HPDE6-E6E7 (cell line): ENCODE data around the gene C10orf120.
A peak's percentile ranks its signal among the peaks of the same experiment; 100 is the strongest.

Experiments used
- DNase-seq: peaks from one replicate; pipeline ENCODE4 v3.0.0; 2011; ENCODE audit warnings: missing footprints; ENCODE audit errors: extremely low spot score

Gene C10orf120

DNA sequence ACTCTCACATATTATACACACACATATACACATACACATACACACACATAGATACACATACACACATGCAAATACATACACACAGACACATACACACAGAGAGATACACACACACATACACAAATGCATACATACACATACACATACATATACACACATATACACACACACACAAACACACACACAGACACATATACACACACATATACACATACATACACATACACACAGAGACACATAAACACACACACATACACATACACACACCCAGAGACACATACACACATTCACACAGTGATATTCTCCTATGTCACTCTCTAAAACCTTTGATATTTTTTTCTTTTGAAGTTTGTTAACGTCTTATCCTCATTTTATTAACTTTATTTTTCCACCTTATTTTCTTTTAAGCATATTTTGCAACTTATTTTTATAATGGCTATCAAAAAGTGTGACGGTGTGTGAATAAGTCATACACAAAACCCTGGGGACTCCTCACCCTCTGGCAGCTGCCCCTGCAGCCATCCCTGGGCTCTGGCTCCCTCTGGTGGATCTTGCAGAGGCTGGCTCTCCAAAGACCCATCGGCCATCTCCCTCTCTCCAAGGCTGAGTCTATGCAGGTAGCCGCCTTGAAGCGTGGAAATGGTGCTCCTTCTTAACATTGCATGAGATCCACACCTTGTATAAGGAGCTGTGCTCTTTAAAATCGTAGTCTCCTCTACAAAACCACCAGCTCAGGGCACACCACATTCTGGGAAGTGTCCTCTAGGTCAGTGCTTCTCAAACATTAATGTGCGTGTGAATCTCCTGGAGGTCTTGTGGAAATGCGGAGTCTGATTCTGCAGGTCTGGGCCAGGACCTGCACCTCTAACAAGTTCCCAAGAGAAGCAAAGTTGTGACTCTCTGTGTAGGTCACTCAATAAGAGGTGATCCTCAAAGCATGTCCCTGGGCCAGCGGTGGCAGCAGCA, 4.1 kb upstream of the C10orf120 start:
- DNase-seq: peak; percentile 79

DNA sequence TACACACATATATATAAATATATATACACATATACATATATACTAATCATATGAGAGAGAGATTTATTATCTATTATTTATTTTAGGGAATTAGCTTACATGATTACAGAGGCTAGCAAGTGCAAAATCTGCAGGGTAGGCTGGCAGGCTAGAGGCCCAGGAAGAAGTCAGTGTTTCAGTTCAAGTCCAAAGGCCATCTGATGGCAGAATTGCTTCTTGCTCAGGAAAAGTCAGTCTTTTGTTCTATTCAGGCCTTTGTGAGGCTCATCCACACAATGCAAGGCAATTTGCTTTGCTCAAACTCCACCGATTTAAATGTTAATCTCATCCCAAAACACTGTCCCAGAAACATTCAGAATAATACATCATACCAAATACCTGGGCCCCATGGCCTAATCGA, 2.6 kb upstream of the C10orf120 start:
- DNase-seq: no peak

DNA sequence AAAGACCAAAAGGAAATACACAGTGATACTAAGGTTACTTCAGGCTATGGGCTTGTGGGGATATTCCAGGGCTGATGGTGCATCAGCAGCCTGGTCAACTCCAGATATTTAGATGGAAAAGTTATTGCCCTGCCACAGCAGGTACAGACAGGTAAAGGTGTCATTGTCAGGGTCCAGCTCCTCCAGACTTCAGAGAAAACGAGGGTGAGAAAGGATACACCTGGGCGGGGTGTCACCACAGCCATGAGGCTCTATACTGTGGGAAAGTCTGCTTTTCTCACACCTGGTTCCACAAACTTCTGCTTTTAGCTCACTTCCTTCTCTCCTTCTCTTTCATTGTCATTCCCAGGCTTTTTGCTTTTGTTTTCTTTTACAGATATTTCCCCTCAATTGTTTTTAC, 2.0 kb upstream of the C10orf120 start:
- DNase-seq: no peak

DNA sequence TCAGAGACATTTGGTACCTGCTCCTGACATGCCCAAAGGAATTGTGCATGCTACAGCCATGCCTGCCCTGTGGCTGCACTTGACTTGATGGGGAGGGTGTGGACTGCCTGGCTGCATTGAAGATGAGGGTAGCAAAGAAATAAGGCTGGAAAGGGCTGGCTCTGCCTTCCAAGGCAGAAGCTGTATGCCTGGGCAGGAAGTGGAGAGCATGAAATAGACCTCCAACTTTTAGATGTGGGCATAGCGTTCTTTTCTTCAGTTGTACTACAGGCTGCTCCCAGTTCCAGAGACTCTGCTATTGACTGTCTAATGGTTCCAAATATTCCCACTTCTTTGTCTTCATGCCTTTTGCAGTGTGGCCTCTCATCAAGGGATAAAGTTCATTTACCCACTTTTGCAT, 3.0 kb downstream of the C10orf120 start:
- no peak for DNase-seq

DNA sequence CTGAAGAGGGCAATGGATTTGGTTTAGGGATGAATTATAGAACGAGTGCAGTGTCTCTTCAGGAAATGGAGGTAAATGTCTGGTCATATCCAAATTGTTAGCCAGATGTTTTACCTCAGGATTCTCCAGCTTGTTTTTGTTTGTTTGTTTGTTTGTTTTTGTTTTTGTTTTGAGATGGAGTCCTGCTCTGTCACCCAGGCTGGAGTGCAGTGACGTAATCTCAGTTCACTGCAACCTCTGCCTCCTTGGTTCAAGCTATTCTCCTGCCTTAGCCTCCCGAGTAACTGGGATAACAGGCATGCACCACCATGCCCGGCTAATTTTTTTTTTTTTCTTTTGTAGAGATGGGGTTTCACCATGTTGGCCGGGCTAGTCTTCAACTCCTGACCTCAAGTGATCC, 6.9 kb downstream of the C10orf120 start:
- DNase-seq: no peak

DNA sequence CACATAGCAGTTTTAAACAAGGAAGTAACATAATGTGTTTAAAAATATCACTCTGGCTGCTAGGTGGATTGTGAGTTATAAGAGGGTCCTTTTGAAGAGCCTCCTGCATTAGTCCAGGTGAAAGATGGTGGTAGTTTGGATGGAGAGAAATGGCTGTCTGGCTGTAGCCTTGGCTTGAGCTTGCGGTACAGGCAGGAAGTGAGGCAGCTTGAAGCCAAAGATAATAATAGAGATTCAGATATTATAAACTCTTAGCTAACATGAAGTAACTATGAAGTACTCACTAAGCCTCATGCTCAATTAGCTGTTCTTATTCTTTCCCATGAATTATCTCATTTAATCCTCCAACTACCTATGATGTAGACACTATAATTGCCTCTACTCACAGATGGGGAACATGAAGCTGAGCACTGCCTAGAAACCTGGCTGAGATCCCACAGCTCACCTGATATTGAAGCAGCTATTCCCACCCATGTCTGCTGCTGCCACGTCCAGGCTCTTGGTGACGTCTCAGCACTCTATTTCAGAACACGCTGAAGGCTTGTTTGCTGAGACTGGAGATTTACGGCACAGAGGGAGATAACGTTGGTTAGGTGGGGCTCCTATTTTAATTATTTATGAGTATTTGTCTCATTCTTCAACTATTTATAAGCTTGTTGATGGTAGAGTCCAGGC, 10.4 kb downstream of the C10orf120 start:
- DNase-seq: no peak

DNA sequence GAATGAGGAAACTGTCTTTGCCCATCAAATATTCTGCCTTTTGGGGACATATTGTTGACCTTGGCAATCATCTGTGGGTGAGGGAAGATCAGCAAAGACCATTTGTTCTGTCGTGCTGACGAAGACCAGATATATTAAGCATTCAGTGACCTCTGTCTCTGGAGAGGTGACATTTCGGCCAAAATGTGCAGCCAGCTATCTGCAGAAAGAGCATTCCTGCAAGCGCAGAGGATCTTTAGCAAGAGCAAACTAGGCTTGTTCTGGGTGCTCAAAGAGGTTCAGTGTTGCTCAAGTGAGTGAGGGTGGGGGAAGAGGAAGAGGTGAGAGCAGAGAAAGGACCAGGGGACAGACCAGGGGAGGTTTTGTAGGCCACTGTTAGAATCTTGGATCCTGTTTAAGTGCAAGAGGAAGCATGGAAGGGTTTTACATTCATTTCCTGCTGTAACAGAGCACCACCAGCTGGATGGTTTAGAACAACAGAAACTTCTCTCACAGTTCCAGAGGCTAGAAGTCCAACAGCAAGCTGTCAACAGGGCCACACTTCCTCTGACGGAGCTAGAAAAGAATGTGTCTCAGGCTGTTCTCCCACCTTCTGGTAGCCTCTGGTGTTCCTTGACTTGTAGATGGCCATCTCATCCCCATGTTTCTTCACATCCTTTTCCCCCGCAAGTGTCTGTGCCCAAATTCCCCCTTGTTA, 11.2 kb downstream of the C10orf120 start:
- no peak for DNase-seq

DNA sequence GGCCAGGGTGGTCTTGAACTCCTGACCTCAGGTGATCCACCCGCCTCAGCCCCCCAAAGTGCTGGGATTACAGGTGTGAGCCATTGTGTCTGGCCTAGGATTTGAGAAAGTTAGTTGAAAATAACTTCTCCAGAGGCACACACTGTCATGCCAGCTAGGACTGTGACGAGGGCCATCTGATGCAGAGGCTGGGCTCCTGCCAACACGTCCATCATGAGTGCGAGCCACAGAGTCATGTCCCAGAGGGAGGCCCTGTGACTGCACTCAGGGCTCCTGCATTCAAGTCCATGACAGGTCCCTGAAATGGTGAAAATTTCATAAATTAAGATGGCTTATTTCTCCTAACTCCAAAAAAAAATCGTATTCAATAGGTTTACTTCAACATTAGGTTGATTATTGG, 17.1 kb downstream of the C10orf120 start:
- DNase-seq: no peak

DNA sequence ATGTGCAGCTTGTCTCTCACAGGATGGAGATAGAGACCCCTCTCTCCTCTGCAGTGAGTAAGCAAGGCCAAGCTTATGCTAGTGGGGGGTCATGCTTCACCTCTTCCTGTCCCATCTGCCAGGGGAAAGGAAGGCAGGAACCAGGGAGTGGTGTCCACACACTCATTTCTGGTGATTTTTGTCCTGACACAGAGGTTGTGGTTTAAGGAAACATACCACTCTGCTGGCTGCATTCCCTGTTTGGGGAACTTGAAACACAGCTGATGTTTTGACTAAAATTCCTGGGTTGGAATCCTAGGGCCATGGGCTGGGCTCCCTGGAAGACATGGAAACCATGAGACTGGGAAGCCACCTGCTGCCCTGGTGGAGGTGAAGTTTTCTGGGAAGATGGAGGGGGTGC, 21.4 kb downstream of the C10orf120 start:
- no peak for DNase-seq

DNA sequence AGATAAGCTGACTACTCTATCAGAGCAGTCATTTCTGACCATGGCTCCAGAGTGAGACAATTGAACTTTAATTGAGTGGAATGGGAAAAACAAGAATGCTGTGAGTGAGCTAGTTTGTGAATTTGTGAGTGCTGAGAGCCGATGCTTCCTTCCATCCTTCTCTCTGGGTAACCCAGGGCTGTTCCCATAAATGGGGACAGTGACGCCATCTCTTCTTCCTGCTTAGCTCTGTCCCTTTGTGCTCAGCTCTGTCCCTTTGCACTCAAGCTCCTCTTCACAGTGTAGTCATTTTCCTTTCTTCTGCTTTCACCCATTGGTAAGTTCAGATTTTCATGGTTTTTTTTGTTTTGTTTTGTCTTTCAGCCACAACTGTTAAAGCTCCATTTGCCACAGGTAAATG, 24.4 kb downstream of the C10orf120 start:
- DNase-seq: no peak

DNA sequence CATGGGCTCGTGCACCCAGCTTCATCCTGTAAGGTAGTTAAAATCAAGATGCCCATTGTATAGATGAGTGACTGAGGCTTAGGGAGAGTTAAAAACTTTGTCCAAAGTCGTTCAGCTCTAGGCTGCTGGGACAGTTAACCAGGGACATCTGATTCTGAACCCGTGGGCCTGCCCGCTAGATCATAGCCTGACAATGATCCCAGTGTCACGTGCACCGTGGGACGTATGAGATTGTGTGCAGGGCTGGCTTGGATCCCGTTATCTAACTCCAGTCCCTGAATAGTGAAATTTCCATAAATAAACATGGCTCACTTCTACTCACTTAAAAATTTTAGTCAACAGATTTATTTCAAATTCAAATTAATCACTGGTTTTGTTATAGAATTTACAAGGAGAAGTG, 24.9 kb downstream of the C10orf120 start:
- no peak for DNase-seq

DNA sequence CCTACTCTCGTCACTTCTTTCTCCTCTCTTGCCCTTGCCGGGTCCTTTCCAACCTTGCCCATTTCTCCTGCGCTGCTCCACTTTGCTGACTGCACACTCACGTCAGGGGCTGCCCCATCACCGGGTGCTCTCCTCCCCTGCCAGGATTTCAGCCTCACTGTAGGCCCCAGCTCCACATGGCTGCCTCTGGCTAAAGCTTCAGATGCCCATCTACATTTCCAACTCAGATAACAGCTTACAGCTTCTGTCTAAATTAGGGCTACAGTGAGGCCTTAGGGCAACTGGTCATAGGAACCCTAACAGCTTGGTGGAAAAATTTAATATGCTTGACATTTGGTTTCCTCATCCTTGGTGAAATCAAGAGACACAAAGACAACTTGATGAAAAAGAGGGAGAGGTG, 25.9 kb downstream of the C10orf120 start:
- no peak for DNase-seq

DNA sequence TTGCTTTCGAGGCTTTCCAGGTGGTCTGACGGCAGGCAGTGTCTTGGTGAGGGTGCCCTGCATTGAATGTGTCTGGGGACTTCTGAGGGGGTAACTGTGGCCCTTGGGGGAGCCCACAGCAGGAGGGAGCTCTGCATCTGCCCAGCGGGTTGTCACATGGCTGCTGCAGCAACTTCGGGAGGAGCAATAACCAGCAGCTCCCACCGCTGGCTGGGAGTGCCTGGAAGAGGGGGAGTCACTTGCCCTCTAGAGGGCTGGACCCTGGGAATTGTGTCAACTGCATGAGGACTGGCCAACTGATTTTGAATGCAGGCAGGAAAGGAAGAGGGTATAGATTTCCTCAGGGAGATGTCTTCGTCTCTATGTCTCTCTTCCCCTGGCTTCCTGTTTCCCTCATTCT, 26.4 kb downstream of the C10orf120 start:
- DNase-seq: no peak

DNA sequence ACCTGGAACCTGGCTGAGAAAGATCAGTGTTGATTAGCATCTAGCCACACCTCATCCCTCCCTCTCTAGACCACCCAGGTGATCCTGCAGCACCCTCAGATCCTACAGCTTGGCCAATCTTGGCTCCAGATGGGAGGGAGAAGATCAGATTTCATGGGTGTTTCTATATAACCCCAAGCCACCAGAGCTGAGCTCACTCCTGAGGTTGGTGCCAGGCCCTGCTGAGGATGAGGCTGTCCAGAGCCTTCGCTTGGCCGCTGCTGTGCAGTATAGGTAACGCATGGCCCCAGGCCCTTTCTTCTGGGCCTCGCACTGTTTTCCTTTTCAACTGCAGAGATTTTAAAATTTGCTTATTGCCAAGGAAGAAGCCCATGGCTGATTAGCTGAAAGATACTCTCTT, 27.0 kb downstream of the C10orf120 start:
- DNase-seq: no peak

DNA sequence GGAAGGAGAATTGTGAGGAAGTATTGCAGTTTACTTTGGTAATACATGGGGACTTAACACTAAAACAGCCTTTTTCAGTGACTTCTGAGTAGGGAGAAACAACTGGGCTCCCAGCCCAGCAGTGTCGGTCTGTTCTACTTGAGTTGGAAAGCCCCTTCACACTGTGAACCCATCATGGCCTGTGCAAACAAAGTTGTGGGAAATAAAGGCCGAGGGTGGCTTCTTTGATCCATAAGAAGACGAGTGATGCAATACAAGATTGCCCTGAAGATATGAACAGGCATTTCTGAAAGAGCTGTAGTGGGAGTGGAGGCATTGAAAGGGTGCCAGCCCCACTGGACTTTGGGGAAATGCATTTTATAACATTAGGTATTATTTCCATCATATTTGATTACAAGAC, 28.3 kb downstream of the C10orf120 start:
- DNase-seq: no peak

DNA sequence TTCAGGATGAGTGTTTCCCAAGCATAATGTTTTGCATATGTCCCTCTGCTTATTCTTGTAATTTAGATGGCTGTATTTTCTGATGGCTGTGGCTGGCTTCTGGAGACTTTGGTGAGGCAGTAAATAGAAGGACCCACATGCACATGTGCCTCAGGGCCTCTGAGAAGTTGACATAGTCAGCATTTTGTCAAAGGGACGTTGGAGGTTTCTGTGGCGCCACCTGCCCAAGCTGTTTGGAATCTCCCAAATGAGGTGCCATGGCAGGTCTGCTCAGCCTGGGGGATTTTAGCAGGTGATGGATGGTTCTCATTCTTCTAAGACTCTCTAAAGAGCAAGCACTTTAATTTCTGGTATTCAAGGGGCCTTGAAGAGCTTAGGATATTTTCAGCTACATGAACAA, 29.8 kb downstream of the C10orf120 start:
- no peak for DNase-seq

DNA sequence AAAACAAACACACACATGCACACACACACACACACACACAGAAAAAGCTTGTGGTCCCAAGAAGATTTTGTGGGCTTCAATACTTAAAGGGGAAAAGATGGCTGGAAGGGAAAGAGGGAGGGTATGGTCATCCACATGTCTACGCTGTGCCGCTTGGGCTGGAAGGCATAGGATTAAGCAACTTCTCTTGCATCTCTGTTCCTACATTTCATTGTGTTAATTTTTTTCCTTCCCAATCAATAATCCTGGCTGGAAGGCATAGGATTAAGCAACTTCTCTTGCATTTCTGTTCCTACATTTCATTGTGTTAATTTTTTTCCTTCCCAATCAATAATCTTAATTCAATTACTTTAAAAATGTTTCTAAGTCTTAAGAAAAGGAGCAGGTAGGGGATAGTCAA, 30.6 kb downstream of the C10orf120 start:
- no peak for DNase-seq

DNA sequence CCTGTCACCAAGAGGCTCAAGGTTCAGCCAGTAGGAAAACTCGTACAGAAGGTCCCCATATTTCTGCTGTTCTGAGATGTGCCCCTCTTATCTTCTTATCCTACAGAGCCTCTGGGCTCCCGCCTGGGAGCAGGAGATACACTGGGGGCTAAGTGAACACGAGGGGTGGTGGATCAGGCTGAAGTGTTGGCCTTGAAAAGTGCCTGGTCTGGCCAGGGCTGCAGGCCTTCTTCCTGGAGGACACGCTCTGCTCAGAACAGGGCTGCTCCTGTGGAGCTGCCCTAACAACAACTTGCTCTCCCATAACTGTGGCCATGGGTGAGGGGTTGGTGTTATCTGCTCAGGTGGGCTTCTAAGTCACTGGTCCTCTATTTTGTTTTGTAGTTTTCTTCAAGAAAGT, 33.7 kb downstream of the C10orf120 start:
- DNase-seq: no peak

DNA sequence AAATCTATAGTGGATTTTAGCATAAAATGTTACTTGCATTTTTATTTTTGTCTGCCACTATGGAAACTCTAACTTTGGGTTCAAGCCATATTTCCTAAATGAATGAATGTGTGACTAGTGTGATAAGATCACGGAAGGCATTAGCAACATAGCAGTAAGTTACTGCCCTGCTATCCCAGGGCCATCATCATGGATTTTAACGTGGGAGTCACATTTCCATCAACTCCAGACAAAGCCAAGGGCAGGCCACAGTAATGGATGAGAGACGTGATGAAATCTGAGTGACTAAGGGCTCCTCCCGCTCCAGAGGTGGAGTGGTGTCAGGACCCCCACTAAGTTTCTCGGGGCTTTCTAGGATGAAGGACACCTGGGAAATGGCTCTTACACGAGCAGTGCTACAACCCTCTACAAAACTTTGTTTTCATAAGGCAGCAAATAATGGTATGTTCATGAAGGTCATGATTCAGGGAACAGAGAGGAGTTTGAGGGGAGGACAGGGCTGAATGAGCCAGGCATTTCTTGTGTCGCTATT, 34.3 kb downstream of the C10orf120 start:
- no peak for DNase-seq

DNA sequence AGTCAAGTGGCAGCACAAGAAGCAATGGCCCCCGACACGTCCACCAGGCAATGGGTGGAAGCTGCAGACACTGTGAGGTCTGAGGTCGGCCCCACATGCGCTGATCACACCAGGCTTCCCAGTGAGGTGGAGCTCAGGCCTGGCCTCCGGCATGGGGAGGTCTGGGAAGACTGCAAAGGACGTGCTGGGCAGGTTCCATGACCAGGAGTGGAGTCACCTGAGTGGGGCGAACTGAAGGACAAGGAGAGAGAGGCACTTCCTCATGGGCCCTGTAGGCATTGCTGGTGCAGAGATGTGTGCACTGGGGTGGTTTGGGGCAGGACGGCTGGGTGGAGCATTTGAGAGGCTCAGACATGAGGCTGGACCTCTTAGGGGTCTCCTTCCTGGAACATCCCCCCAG, 35.1 kb downstream of the C10orf120 start:
- no peak for DNase-seq

DNA sequence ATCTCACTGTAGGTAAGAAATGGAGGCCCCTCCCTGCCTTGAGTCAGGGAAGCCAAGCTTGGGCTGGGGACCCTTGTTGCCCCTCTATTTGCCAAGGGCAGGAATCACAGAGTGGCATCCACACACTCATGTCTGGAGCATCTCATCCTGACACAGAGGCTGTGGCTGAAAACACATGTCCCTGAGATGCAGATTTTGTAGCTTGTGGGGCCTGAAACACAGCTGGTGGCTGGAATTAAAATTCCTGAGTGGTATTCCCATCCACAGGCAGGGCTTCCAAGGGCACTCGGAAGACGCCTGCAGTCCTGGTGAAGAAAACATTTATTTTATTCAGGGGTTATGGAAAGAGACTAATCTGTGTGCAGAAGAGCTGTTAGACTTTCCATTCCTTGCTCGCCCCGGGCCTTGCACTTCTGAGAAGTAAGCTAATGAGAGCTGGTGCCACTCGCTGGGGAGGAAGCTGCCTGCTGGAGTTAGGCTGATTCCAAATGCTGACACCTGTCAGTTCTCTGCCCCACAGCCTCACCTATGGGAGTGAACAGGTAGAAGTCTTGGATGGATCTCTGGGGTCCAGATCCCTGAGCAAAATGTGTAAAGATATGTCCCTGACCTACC, 36.0 kb downstream of the C10orf120 start:
- no peak for DNase-seq

DNA sequence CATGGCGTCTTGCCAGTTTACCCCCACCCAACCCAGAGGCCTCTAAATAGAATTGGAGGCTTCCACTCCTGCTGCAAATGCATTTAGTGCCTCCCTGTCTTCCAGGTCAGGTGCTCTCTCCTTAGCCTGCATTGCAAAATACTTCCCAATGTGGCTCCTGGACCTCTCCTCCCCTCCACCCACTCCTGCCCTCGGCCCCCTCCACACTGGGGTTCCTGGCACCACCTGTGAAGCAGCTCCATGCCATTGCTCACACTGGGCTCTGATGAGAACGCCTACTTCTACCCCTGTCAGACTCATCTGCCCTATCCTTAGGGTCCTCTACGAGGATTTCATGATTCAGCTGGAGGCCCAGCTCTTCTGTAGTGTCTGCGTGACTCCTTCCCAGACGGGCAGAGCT, 37.4 kb downstream of the C10orf120 start:
- DNase-seq: no peak
